Hepatocyte (in vitro differentiated cells): ENCODE measurements around the gene MTG2.

Experiments used
- CTCF ChIP-seq: fragments of 200-600 bp; sonication (generic); IDR thresholded peaks from 2 replicates; pipeline ENCODE4 v1.5.1; 2016; ENCODE audit warnings: antibody characterized with exemption, mild to moderate bottlenecking; ENCODE audit not compliant: poor library complexity
- EZH2 ChIP-seq: fragments of 200-600 bp; sonication (generic); IDR thresholded peaks from 2 replicates; pipeline ENCODE4 v1.6.1; 2016; ENCODE audit warnings: antibody characterized with exemption, mild to moderate bottlenecking, borderline replicate concordance
- EZH2phosphoT487 ChIP-seq: fragments of 200-600 bp; sonication (generic); IDR thresholded peaks from one replicate; pipeline ENCODE4 v1.6.1; 2018; ENCODE audit warnings: antibody characterized with exemption, mild to moderate bottlenecking, low read depth, moderate library complexity; ENCODE audit not compliant: unreplicated experiment, severe bottlenecking

GRCh38 chr20:62237801-62238568 is 55.2 kb downstream of the MTG2 start, which contains the start of gene OSBPL2:
- TF ChIP-seq CTCF: no peak
- TF ChIP-seq EZH2: no peak
- TF ChIP-seq EZH2phosphoT487: no peak
